ENCODE data around the gene RAB36.

RAB36 gene

DNA sequence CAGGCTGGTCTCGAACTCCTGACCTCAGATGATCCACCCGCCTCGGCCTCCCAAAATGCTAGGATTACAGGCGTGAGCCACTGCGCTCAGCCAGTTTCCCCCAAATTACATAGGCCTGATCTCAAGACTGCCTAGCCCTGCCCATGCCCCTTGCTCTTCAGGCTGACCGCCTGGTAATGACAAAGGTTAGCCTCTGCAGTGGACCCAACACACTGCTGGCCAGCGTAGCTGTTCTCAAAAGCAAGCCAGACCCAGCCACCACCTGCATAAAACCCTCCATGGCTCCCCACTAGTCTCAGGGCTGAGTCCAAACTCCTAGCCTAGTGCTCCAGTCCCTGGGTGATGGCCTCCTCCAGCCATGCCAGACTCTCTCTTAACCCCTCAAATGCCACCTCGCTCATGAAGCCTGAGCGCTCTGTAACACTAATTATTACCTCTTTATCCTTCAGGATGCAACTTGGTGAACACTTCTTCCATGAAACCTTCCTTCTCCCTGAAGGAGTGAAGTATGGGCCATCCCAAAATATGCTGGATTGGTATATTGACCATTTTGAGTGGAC is 2.7 kb upstream of the RAB36 start:
- no peak for TF ChIP-seq CTCF (IDR thresholded peaks at IDR 0.05; ENCODE audit: borderline replicate concordance, insufficient read depth, low read depth, low read length)
- H3K4me3 ChIP-seq (ENCODE audit: low read depth, low read length), result no peak overlapping the region

- H3K4me3 ChIP-seq (ENCODE audit: low read depth, low read length), result no peak overlapping the region
- no peak for TF ChIP-seq CTCF (IDR thresholded peaks at IDR 0.05; ENCODE audit: borderline replicate concordance, insufficient read depth, low read depth, low read length)
These were observed 2.2 kb upstream of the RAB36 start for GRCh38 chr22:23143119-23143518.

- H3K4me3 ChIP-seq (ENCODE audit: low read depth, low read length), result no peak overlapping the region
- no peak for TF ChIP-seq CTCF (IDR thresholded peaks at IDR 0.05; ENCODE audit: borderline replicate concordance, insufficient read depth, low read depth, low read length)
These were observed 845 bp upstream of the RAB36 start for GRCh38 chr22:23144432-23144831.

- no peak overlapping the region for H3K4me3 ChIP-seq (ENCODE audit: low read depth, low read length)
- TF ChIP-seq CTCF (IDR thresholded peaks at IDR 0.05; ENCODE audit: borderline replicate concordance, insufficient read depth, low read depth, low read length), result no peak
These were observed 697 bp downstream of the RAB36 start for GRCh38 chr22:23145878-23146470.

- TF ChIP-seq CTCF (IDR thresholded peaks at IDR 0.05; ENCODE audit: borderline replicate concordance, insufficient read depth, low read depth, low read length), result no peak
- no peak overlapping the region for H3K4me3 ChIP-seq (ENCODE audit: low read depth, low read length)
These were observed 1.4 kb downstream of the RAB36 start for GRCh38 chr22:23146478-23147205.

DNA sequence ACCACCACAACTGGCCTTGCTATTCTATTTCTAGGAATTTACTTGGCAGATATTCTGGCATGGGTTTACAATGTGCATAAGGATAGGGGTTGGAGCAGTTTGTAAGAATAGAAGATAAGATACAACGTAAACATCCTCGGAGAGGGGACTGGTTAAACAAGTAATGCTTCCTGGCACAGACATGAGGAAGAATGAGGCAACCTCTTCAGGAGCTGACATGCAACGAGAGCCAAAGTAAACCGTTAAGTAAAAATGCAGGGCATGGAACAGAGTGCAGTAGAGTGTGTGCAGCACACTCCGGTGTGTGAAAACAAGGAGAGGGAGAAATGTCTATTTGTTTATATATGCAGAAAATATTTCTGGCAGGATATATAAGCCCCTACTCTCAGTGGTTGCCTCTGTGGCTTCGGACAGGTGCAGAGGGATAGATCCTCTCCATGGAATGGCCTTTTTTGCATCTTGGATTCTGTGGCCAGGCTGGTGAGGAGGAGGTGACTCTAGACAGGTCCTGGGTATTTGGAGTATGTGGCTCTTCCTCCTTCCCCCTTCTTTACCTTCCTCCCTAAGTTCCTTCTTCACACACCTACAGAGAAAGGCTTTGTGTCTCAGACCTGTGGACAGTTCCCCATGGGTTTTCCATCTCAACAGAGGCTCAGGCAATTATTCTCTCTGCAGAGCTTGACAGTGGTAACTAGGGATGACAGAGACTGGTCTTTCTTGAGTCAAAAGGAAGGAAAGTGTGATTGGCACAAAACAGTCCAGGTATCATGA is 2.5 kb downstream of the RAB36 start:
- H3K4me3 ChIP-seq (ENCODE audit: low read depth, low read length), result no peak overlapping the region
- TF ChIP-seq CTCF (IDR thresholded peaks at IDR 0.05; ENCODE audit: borderline replicate concordance, insufficient read depth, low read depth, low read length), result no peak
